IPS DF 6.9 (cell line): ENCODE measurements around the gene JMJD8.

Source experiments
- DNase-seq: peaks from one replicate; pipeline ENCODE4 v3.0.0-alpha.2; 2013; ENCODE audit warnings: low read depth, low spot score
- H3K27ac ChIP-seq: one replicate; pipeline ENCODE4 v1.5.1; 2013; ENCODE audit warnings: low read length, control low read depth
- H3K27me3 ChIP-seq: 2 replicates; pipeline ENCODE4 v1.6.1; 2013; ENCODE audit warnings: mild to moderate bottlenecking, low read length; ENCODE audit not compliant: control insufficient read depth, insufficient read depth
- H3K36me3 ChIP-seq: 2 replicates; pipeline ENCODE4 v1.6.1; 2013; ENCODE audit warnings: low read length; ENCODE audit not compliant: control insufficient read depth, insufficient read depth
- H3K4me1 ChIP-seq: 2 replicates; pipeline ENCODE4 v1.6.1; 2013; ENCODE audit warnings: low read length; ENCODE audit not compliant: control insufficient read depth, insufficient read depth
- H3K4me3 ChIP-seq: 2 replicates; pipeline ENCODE4 v1.5.1; 2013; ENCODE audit warnings: mild to moderate bottlenecking, low read length
- H3K9me3 ChIP-seq: 2 replicates; pipeline ENCODE4 v1.6.1; 2013; ENCODE audit warnings: low read length, inconsistent platforms; ENCODE audit not compliant: control insufficient read depth, insufficient read depth
- WGBS: extraction: QIAGEN DNeasy Blood & Tissue Kit; methylation state at CpG from one replicate; pipeline ENCODE4 v1.1.7; 2013; ENCODE audit warnings: mixed read lengths, missing lambda C conversion rate; ENCODE audit not compliant: insufficient read length, insufficient coverage; 5-methylcytosine and 5-hydroxymethylcytosine counted together

JMJD8 gene

GRCh38 chr16:644556-644955 is 39.6 kb downstream of the JMJD8 start:
- no peaks in the 10 kb centered on the region for H3K9me3 ChIP-seq
- peaks cover 2% of the 10 kb centered on the region; the same call in 1 of the 2 replicates for H3K4me1 ChIP-seq
- DNase-seq: no peak
- no peak overlapping the region for H3K27ac ChIP-seq
- no CpG with 5 or more reads among the region's 12 CpGs for WGBS
- H3K27me3 ChIP-seq: no peaks in the 10 kb centered on the region
- no peaks in the 10 kb centered on the region for H3K36me3 ChIP-seq
- no peak overlapping the region for H3K4me3 ChIP-seq

- H3K4me3 ChIP-seq: no peak overlapping the region; the same call in 1 of the 2 replicates
- WGBS: no CpG with 5 or more reads among the region's 13 CpGs
- H3K36me3 ChIP-seq: no peaks in the 10 kb centered on the region
- DNase-seq: no peak
- H3K27ac ChIP-seq: no peak overlapping the region
- no peaks in the 10 kb centered on the region for H3K9me3 ChIP-seq
- H3K4me1 ChIP-seq: peaks cover 3% of the 10 kb centered on the region
- H3K27me3 ChIP-seq: no peaks in the 10 kb centered on the region
Measured at GRCh38 chr16:643050-643368, 41.1 kb downstream of the JMJD8 start.

- H3K27me3 ChIP-seq: no peaks in the 10 kb centered on the region
- no peaks in the 10 kb centered on the region for H3K9me3 ChIP-seq
- H3K36me3 ChIP-seq: no peaks in the 10 kb centered on the region
- peak overlapping the region; percentile 80 for H3K4me3 ChIP-seq
- WGBS: no CpG with 5 or more reads among the region's 72 CpGs
- H3K4me1 ChIP-seq: peaks cover 5% of the 10 kb centered on the region
- no peak overlapping the region for H3K27ac ChIP-seq
- no peak for DNase-seq
Measured at GRCh38 chr16:642189-643049, 41.7 kb downstream of the JMJD8 start.

GRCh38 chr16:641326-642188 is 42.6 kb downstream of the JMJD8 start, which contains the start of gene MCRIP2:
Gene MCRIP2, plus strand, starts transcription at chr16:641828. Its CDS starts 164 bp downstream, at chr16:641992.
- H3K36me3 ChIP-seq: no peaks in the 10 kb centered on the region
- no peak within 1 kb of the TSS for H3K27ac ChIP-seq
- WGBS: no CpG with 5 or more reads among the region's 81 CpGs
- no peaks in the 10 kb centered on the region for H3K27me3 ChIP-seq
- H3K4me1 ChIP-seq: peaks cover 5% of the 10 kb centered on the region
- DNase-seq: no peak
- no peaks in the 10 kb centered on the region for H3K9me3 ChIP-seq
- H3K4me3 ChIP-seq: peak within 1 kb of the TSS; percentile 80

- no peaks in the 10 kb centered on the region for H3K27me3 ChIP-seq
- no peak overlapping the region for H3K27ac ChIP-seq
- H3K4me1 ChIP-seq: peaks cover 5% of the 10 kb centered on the region
- H3K4me3 ChIP-seq: no peak overlapping the region
- DNase-seq: no peak
- WGBS: no CpG with 5 or more reads among the region's 5 CpGs
- H3K9me3 ChIP-seq: no peaks in the 10 kb centered on the region
- no peaks in the 10 kb centered on the region for H3K36me3 ChIP-seq
Measured at GRCh38 chr16:640614-641013, 43.5 kb downstream of the JMJD8 start.

- no peak overlapping the region for H3K27ac ChIP-seq
- H3K4me3 ChIP-seq: no peak overlapping the region
Measured at GRCh38 chr16:638836-639235, 45.3 kb downstream of the JMJD8 start.

GRCh38 chr16:638034-638543 is 46.0 kb downstream of the JMJD8 start:
- H3K4me1 ChIP-seq: peaks cover 6% of the 10 kb centered on the region
- no peaks in the 10 kb centered on the region for H3K9me3 ChIP-seq
- no peak overlapping the region for H3K4me3 ChIP-seq
- H3K27ac ChIP-seq: no peak overlapping the region
- H3K36me3 ChIP-seq: peaks cover 11% of the 10 kb centered on the region
- WGBS: no CpG with 5 or more reads among the region's 15 CpGs
- DNase-seq: no peak
- H3K27me3 ChIP-seq: no peaks in the 10 kb centered on the region

More at GRCh38 chr16:638836-639235, 45.3 kb downstream of the JMJD8 start:
- Histone ChIP-seq H3K27me3 (no peaks in the 10 kb centered on the region), H3K4me1 (peaks cover 6% of the 10 kb centered on the region), H3K36me3 (peaks cover 6% of the 10 kb centered on the region), H3K9me3 (no peaks in the 10 kb centered on the region)
- no peak for DNase-seq
- WGBS: no CpG with 5 or more reads among the region's 9 CpGs

- Histone ChIP-seq H3K4me1 (peaks cover 6% of the 10 kb centered on the region), H3K9me3 (no peaks in the 10 kb centered on the region), H3K4me3 (peak overlapping the region; percentile 78; the same call in 1 of the 2 replicates), H3K27ac (no peak overlapping the region), H3K36me3 (peaks cover 16% of the 10 kb centered on the region), H3K27me3 (no peaks in the 10 kb centered on the region)
- WGBS: no CpG with 5 or more reads among the region's 53 CpGs
- DNase-seq: no peak
Measured at GRCh38 chr16:637081-638018, 46.8 kb downstream of the JMJD8 start.

- H3K9me3 ChIP-seq: no peaks in the 10 kb centered on the region
- peak; percentile 75 for DNase-seq
- H3K27ac ChIP-seq: no peak within 1 kb of the TSS
- WGBS: no CpG with 5 or more reads among the region's 91 CpGs
- H3K4me1 ChIP-seq: peaks cover 6% of the 10 kb centered on the region
- H3K36me3 ChIP-seq: peaks cover 16% of the 10 kb centered on the region
- H3K4me3 ChIP-seq: peak within 1 kb of the TSS; percentile 78
- H3K27me3 ChIP-seq: no peaks in the 10 kb centered on the region
Measured at GRCh38 chr16:636206-637080, 47.7 kb downstream of the JMJD8 start, which contains the start of gene METTL26. Gene METTL26, minus strand, starts transcription at chr16:636305. Its CDS starts 15 bp downstream, at chr16:636290.
